Epithelial cell of prostate (primary cell): ENCODE data around the gene TFCP2L1.

Experiments used
- DNase-seq: peaks from one replicate; pipeline ENCODE4 v3.0.0-alpha.2; 2011; ENCODE audit warnings: low read depth, low spot score
- H3K27ac ChIP-seq: fragments of 450-650 bp; 2 replicates; pipeline ENCODE4 v1.5.1; 2017; ENCODE audit warnings: mild to moderate bottlenecking

Gene TFCP2L1

DNA sequence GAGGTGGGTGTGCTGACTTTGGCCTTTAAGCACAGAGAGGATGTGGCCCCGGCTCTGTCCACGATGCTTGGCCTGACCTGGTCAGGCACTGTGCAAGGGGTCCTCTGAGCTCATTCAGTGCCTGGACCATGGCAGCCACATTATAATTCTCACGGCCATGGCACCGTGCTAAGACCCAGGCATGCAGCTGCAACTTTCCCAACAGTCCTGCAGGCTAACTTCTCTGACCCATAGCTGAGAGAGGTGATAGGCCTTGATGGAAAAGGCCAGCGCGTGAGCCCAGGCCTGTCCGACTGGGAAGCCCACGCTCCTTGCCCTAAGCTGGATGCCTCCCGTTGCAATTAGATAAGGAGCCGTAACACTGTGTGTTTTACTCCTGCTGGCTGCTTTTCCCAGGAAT, 99.9 kb downstream of the TFCP2L1 start:
- no peak for DNase-seq
- H3K27ac ChIP-seq, result peak overlapping the region; percentile 21

- no peak for DNase-seq
- no peak overlapping the region for H3K27ac ChIP-seq
Measured at GRCh38 chr2:121184248-121184862, 100.6 kb downstream of the TFCP2L1 start.

GRCh38 chr2:121182520-121182919, 102.5 kb downstream of the TFCP2L1 start:
- DNase-seq, result no peak
- H3K27ac ChIP-seq, result no peak overlapping the region

DNA sequence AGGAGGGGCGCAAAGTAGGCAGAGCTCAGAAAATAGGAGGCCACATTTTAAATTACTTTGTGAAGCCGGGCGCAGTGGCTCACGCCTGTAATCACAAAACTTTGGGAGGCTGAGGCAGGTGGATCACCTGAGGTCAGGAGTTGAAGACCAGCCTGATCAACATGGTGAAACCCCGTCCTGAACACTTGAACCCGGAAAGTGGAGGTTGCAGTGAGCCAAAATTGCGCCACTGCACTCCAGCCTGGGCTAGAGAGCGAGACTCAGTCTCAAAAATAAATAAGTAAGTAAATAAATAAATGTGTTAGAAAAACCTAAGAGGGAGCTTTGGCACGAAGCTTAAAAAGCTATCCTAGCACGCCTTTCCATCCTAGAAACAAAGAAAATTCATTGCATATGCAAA, 105.5 kb downstream of the TFCP2L1 start:
- H3K27ac ChIP-seq, result no peak overlapping the region
- DNase-seq, result no peak

- DNase-seq, result no peak
- no peak overlapping the region for H3K27ac ChIP-seq
Measured at GRCh38 chr2:121178730-121179129, 106.3 kb downstream of the TFCP2L1 start.

DNA sequence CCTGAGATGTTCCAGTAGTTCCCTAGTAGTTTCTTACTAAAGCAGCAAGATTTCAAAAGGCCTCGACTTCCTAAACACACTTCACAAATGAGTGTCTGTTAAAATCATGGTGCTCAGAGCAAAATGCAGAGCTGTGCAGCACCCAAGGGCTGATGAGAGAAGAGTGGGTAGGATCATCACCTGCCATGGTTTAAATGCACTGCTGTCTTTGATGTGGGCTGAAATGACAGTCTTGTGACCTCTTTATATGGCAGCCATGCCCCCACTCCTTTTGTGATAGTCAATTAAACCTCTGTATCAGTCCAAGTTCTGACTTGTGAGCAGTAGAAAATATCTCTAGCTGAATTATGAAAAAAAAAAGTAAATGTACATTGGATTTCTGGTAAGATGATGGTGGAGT, 107.1 kb downstream of the TFCP2L1 start:
- DNase-seq, result no peak
- no peak overlapping the region for H3K27ac ChIP-seq

DNA sequence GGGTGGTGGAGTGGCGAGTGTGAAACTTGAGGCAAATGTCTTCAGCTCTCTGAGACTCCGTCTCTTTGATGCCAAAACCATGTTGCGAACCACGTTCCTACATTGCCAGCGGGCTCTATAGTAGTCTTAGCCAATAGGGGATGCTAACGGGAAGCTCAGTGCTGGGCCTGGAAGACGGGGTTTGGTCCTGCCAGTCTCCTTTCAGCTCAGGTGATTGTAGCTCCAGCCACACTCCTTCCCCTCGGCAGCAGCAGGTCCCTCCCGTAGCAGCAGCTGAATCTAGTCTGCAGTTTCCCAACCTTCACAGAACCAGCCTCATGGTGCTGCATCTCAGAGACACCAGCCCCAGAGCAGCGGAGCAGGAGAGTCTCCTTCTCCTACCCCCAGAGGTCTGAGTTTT, 109.7 kb downstream of the TFCP2L1 start:
- DNase-seq, result no peak
- peak overlapping the region; percentile 58 for H3K27ac ChIP-seq

GRCh38 chr2:121173806-121174205, 111.2 kb downstream of the TFCP2L1 start:
- no peak for DNase-seq
- peak overlapping the region; percentile 58 for H3K27ac ChIP-seq

GRCh38 chr2:121173112-121173511, 111.9 kb downstream of the TFCP2L1 start:
- H3K27ac ChIP-seq, result peak overlapping the region; percentile 58
- peak; percentile 60 for DNase-seq

DNA sequence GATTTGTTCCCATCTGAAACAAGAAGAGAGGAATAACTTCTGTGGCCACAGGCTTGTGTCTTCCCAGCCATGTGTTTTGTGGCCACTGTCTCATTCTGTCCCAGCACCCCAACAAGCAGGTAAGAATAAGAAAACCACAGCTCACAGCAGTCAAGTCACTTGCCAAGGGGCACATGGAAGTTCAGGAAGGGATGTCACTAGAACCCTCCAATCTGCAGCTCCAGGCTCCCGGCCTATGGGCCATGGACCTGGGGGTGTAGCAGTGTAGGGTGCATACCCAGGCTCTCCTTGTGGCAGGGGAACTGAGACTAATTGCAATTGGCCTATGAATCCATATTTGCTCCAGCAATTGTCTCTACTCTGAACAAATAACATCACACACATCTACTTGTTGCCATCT, 112.5 kb downstream of the TFCP2L1 start:
- DNase-seq, result no peak
- H3K27ac ChIP-seq, result peak overlapping the region; percentile 58

GRCh38 chr2:121171625-121172119, 113.3 kb downstream of the TFCP2L1 start:
- no peak for DNase-seq
- no peak overlapping the region for H3K27ac ChIP-seq

DNA sequence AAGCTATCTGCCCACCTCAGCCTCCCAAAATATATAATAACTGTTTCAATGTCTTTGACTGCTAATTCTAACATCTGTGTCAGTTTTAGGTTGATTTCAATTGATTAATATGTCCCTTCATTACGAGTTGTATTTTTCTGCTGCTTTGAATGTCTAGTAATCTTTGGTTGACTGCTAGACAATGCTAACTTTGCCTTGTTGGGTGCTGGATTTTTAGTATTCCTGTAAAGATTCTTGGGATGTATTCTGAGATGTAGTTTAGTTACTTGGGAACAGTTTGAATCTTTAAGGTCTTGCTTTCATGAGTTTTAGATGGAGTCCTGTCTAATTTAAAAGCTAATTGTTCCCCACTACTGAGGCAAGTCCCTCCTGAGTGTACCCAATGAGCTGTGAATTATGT, 114.4 kb downstream of the TFCP2L1 start:
- no peak for DNase-seq
- H3K27ac ChIP-seq, result no peak overlapping the region

DNA sequence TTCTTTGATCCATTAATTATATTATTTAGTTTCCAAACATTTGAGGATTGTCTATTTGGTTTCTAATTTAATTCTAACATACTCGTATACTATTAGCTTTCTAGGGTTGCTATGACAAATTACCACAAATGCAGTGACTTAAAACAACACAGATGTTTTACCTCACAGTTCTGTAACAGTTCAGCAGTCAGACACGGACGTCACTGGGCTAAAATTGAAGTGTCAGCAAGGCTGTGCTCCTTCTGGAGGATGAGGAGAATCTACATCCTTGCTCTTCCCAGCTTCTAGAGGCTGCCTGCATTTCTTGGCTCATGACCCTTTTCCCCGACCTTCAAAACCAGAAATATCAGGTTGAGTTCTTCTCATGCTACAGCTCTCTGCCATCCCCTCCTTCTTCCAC, 117.6 kb downstream of the TFCP2L1 start:
- no peak overlapping the region for H3K27ac ChIP-seq
- DNase-seq, result no peak
